ENCODE data around the gene TRIP12.

GRCh38 chr2:229914171-229914570 is 7.6 kb downstream of the TRIP12 start:
- no peak for TF ChIP-seq CTCF (IDR thresholded peaks at IDR 0.05; ENCODE audit: low read length)
- no peak for TF ChIP-seq EZH2 (optimal IDR thresholded peaks at IDR 0.05; ENCODE audit: low read depth, low read length)

All from MM.1S (cell line).